Neural cell (in vitro differentiated cells): Measurements from ENCODE around the gene TRMT61B.

Experiments used
- EZH2 ChIP-seq: fragments of 200-600, 300-800 bp; shearing (Covaris generic), sonication (generic); IDR thresholded peaks from 2 replicates; pipeline ENCODE4 v1.6.1; 2014; ENCODE audit warnings: antibody characterized with exemption, low read length, borderline replicate concordance, mild to moderate bottlenecking; ENCODE audit not compliant: insufficient read depth, poor library complexity, severe bottlenecking
- RAD21 ChIP-seq: fragments of 450-650 bp; conservative IDR thresholded peaks from 2 replicates; pipeline ENCODE4 v1.6.1; 2014; ENCODE audit warnings: antibody characterized with exemption, mild to moderate bottlenecking, moderate library complexity
- TAF1 ChIP-seq: IDR thresholded peaks from 2 replicates; pipeline ENCODE4 v1.6.1; 2012; ENCODE audit warnings: low read depth
- TF ChIP-seq, protein P1 (sequence below): fragments of 450-650 bp; IDR thresholded peaks from 2 replicates; pipeline ENCODE4 v1.5.1; 2014; ENCODE audit warnings: antibody characterized with exemption, mild to moderate bottlenecking, moderate library complexity; ENCODE audit not compliant: poor library complexity, severe bottlenecking

DNA sequence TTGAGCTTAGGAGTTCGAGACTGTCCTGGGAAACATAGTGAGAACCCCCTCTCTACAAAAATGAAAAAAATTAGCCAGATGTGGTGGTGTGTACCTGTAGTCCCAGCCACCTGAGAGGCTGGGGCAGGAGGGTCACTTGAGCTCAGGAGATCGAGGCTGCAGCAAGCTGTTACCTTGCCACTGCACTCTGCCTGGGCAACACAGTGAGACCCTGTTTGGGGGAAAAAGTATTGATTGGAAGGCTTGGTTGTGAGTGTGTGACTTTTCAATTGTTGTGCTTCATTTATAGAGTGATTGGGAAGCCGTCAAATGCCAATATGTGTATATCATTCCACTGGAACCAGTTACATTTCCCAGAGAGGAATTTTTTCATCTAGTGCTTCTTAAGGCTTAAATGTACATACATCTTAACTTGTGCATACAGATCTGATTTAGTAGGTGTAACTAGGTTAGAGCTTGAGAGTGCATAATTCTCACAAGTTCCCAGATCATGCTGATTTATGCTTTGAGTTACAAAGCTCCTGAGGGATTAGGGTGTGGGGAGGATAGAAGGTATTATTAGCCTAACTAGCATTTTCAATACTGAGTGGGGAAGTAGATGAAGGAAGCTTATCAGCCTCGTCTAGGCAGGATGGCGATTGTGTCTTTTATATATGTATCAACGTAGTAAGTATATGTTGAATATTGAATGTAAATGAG lies 39.7 kb upstream of the TRMT61B start:
- TF ChIP-seq, protein P1, sequence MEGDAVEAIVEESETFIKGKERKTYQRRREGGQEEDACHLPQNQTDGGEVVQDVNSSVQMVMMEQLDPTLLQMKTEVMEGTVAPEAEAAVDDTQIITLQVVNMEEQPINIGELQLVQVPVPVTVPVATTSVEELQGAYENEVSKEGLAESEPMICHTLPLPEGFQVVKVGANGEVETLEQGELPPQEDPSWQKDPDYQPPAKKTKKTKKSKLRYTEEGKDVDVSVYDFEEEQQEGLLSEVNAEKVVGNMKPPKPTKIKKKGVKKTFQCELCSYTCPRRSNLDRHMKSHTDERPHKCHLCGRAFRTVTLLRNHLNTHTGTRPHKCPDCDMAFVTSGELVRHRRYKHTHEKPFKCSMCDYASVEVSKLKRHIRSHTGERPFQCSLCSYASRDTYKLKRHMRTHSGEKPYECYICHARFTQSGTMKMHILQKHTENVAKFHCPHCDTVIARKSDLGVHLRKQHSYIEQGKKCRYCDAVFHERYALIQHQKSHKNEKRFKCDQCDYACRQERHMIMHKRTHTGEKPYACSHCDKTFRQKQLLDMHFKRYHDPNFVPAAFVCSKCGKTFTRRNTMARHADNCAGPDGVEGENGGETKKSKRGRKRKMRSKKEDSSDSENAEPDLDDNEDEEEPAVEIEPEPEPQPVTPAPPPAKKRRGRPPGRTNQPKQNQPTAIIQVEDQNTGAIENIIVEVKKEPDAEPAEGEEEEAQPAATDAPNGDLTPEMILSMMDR = no peak
- TF ChIP-seq RAD21 (no peak), EZH2 (no peak), TAF1 (no peak)
